Neural cell (in vitro differentiated cells): ENCODE results near the gene C10orf53. TPM values are rescaled to one million over a fixed set of nuclear protein-coding genes. Genes with fewer than 3 reads are reported as not detected.

ENCODE experiments used
- H2AFZ ChIP-seq: fragments of 200-600, 300-800 bp; sonication (generic), shearing (Covaris generic); 2 replicates; pipeline ENCODE4 v1.6.0; 2014; ENCODE audit warnings: low read depth, mild to moderate bottlenecking, antibody characterized with exemption, low read length, moderate library complexity
- H3F3A ChIP-seq: fragments of 200-600 bp; shearing (Covaris generic); 2 replicates; pipeline ENCODE4 v1.6.1; 2016; ENCODE audit warnings: mild to moderate bottlenecking, moderate library complexity, mixed read lengths, antibody characterized with exemption, low read length; ENCODE audit not compliant: insufficient read depth, poor library complexity, severe bottlenecking
- H3K27ac ChIP-seq: fragments of 200-600, 300-800 bp; sonication (generic), shearing (Covaris generic); 2 replicates; pipeline ENCODE4 v1.5.1; 2014; ENCODE audit warnings: mild to moderate bottlenecking, low read length, moderate library complexity
- H3K27me3 ChIP-seq: fragments of 300-800, 200-600 bp; sonication (generic), shearing (Covaris generic); 2 replicates; pipeline ENCODE4 v1.6.0; 2014; ENCODE audit warnings: mild to moderate bottlenecking, low read depth, low read length, moderate library complexity; ENCODE audit not compliant: insufficient read depth
- H3K36me3 ChIP-seq: fragments of 300-800, 200-600 bp; sonication (generic), shearing (Covaris generic); 2 replicates; pipeline ENCODE4 v1.5.1; 2014; ENCODE audit warnings: mild to moderate bottlenecking, antibody characterized with exemption, low read length, moderate library complexity; ENCODE audit not compliant: insufficient read depth
- H3K4me2 ChIP-seq: fragments of 300-800, 200-600 bp; sonication (generic), shearing (Covaris generic); 2 replicates; pipeline ENCODE4 v1.6.0; 2014; ENCODE audit warnings: mild to moderate bottlenecking, low read length
- H3K4me3 ChIP-seq: fragments of 300-800, 200-600 bp; sonication (generic), shearing (Covaris generic); 2 replicates; pipeline ENCODE4 v1.5.1; 2014; ENCODE audit warnings: mild to moderate bottlenecking, low read length, moderate library complexity
- H3K79me2 ChIP-seq: fragments of 200-600 bp; shearing (Covaris generic); replicated peaks from 2 replicates; pipeline ENCODE4 v1.6.0; 2014; ENCODE audit warnings: mild to moderate bottlenecking, low read length, moderate library complexity; ENCODE audit not compliant: insufficient read depth
- H3K9ac ChIP-seq: fragments of 300-800, 200-600 bp; sonication (generic), shearing (Covaris generic); 2 replicates; pipeline ENCODE4 v1.6.1; 2016; ENCODE audit warnings: mild to moderate bottlenecking, low read length, mixed read lengths
- H3K9me2 ChIP-seq: fragments of 200-600 bp; shearing (Covaris generic); 2 replicates; pipeline ENCODE4 v1.6.1; 2016; ENCODE audit warnings: mild to moderate bottlenecking, low read length, mixed read lengths; ENCODE audit not compliant: insufficient read depth
- H3K9me3 ChIP-seq: fragments of 200-600, 300-800 bp; sonication (generic), shearing (Covaris generic); 2 replicates; pipeline ENCODE4 v1.6.1; 2016; ENCODE audit warnings: mild to moderate bottlenecking, mixed run types, low read length, moderate library complexity, mixed read lengths
- H4K20me1 ChIP-seq: fragments of 200-600 bp; shearing (Covaris generic); 2 replicates; pipeline ENCODE4 v1.6.1; 2016; ENCODE audit warnings: mild to moderate bottlenecking, mixed run types; ENCODE audit not compliant: insufficient read depth
- EP300 ChIP-seq: fragments of 450-650 bp; conservative IDR thresholded peaks from 2 replicates; pipeline ENCODE4 v1.6.1; 2014; ENCODE audit warnings: antibody characterized with exemption, mild to moderate bottlenecking, moderate library complexity; ENCODE audit not compliant: poor library complexity, severe bottlenecking
- EZH2 ChIP-seq: fragments of 200-600, 300-800 bp; shearing (Covaris generic), sonication (generic); IDR thresholded peaks from 2 replicates; pipeline ENCODE4 v1.6.1; 2014; ENCODE audit warnings: antibody characterized with exemption, low read length, borderline replicate concordance, mild to moderate bottlenecking; ENCODE audit not compliant: insufficient read depth, poor library complexity, severe bottlenecking
- MXI1 ChIP-seq: fragments of 450-650 bp; conservative IDR thresholded peaks from 2 replicates; pipeline ENCODE4 v1.6.1; 2014; ENCODE audit warnings: antibody characterized with exemption, mild to moderate bottlenecking; ENCODE audit not compliant: poor library complexity, severe bottlenecking
- POLR2AphosphoS5 ChIP-seq: IDR thresholded peaks from 2 replicates; pipeline ENCODE4 v1.6.1; 2012
- RAD21 ChIP-seq: fragments of 450-650 bp; conservative IDR thresholded peaks from 2 replicates; pipeline ENCODE4 v1.6.1; 2014; ENCODE audit warnings: antibody characterized with exemption, mild to moderate bottlenecking, moderate library complexity
- REST ChIP-seq: IDR thresholded peaks from 2 replicates; pipeline ENCODE4 v1.6.1; 2012; ENCODE audit warnings: borderline replicate concordance
- SMC3 ChIP-seq: fragments of 450-650 bp; conservative IDR thresholded peaks from 2 replicates; pipeline ENCODE4 v1.6.1; 2014; ENCODE audit warnings: antibody characterized with exemption, mild to moderate bottlenecking, moderate library complexity; ENCODE audit not compliant: poor library complexity
- TAF1 ChIP-seq: IDR thresholded peaks from 2 replicates; pipeline ENCODE4 v1.6.1; 2012; ENCODE audit warnings: low read depth
- polyA plus RNA-seq: library from polyadenylated mRNA; depleted of rRNA; stranded (reverse); fragments of >200 nt; gene quantifications from 2 replicates; pipeline ENCODE4 v1.2.3, GENCODE V29; 2014
- TF ChIP-seq, protein P1 (sequence below): fragments of 450-650 bp; IDR thresholded peaks from 2 replicates; pipeline ENCODE4 v1.5.1; 2014; ENCODE audit warnings: antibody characterized with exemption, mild to moderate bottlenecking, moderate library complexity; ENCODE audit not compliant: poor library complexity, severe bottlenecking

The C10orf53 gene
- polyA plus RNA-seq, 1 donor from 2014 or later: not detected

DNA sequence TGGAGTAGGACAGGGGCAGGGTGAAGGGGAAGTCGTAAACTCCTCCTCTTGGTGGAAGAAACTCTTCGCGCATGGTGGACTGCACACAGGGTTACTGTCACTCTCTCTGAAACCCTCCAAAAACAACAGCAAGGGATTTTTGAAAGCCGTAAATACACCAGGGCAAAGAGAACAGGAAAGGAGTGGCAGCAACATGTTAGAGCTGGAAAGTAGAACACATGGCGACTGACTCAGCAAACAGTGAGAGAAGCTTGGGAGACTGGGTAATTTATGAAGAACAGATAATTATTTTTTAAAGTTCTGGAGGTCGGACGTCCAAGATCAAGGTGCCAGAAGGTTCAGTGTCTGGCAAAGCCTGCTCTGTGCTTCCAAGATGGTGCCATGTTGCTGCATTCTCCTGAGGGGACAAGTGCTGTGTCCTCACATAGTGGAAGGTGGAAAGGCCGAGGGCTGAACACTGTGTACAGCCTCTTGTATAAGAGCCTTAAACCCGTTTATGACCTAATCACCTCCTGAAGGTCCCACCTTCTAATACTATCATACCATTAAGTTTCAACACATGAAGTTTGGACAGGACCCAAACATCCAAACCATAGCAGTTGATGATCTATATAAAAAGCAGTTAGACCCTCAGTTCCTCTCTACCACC lies 22.5 kb upstream of the C10orf53 start:
- TF ChIP-seq RAD21: no peak
- TF ChIP-seq TAF1: no peak
- no peak for TF ChIP-seq REST
- no peak for TF ChIP-seq SMC3
- no peak for TF ChIP-seq MXI1
- no peak for TF ChIP-seq POLR2AphosphoS5
- no peak for TF ChIP-seq EZH2
- TF ChIP-seq EP300: no peak
- TF ChIP-seq, protein P1, sequence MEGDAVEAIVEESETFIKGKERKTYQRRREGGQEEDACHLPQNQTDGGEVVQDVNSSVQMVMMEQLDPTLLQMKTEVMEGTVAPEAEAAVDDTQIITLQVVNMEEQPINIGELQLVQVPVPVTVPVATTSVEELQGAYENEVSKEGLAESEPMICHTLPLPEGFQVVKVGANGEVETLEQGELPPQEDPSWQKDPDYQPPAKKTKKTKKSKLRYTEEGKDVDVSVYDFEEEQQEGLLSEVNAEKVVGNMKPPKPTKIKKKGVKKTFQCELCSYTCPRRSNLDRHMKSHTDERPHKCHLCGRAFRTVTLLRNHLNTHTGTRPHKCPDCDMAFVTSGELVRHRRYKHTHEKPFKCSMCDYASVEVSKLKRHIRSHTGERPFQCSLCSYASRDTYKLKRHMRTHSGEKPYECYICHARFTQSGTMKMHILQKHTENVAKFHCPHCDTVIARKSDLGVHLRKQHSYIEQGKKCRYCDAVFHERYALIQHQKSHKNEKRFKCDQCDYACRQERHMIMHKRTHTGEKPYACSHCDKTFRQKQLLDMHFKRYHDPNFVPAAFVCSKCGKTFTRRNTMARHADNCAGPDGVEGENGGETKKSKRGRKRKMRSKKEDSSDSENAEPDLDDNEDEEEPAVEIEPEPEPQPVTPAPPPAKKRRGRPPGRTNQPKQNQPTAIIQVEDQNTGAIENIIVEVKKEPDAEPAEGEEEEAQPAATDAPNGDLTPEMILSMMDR: no peak
- Histone ChIP-seq H3K9me2 (no peaks in the 10 kb centered on the region), H4K20me1 (no peaks in the 10 kb centered on the region), H3K36me3 (no peaks in the 10 kb centered on the region), H3K4me3 (no peak overlapping the region), H2AFZ (no peak overlapping the region), H3K27me3 (no peaks in the 10 kb centered on the region), H3K79me2 (no peaks in the 10 kb centered on the region), H3F3A (no peaks in the 10 kb centered on the region), H3K4me2 (no peak overlapping the region), H3K9ac (no peak overlapping the region), H3K27ac (no peak overlapping the region), H3K9me3 (no peaks in the 10 kb centered on the region)

DNA sequence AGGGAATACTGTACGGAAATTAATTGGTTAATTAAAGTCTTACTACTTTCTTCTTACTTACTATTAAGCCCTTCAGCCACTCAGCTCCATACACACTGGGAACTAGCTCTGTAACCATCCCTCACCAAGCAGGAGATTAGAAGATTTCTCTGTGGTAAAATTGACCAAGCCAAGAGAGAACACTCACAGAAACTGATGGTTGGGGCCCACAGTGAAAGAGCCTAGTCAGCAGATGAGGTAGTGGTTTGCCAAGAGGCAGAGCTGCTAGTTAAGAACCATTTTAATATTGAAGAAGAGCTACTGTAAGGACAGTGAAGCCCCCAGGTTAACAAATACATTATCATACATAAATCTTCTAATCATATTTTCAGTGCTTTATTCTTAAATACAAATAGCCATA lies 21.8 kb upstream of the C10orf53 start:
- H2AFZ ChIP-seq: no peak overlapping the region
- no peaks in the 10 kb centered on the region for H4K20me1 ChIP-seq
- H3K9me2 ChIP-seq: no peaks in the 10 kb centered on the region
- H3K9me3 ChIP-seq: no peaks in the 10 kb centered on the region
- H3F3A ChIP-seq: no peaks in the 10 kb centered on the region
- H3K27ac ChIP-seq: no peak overlapping the region
- TF ChIP-seq EP300 (no peak), TAF1 (no peak), EZH2 (no peak), RAD21 (no peak), MXI1 (no peak), SMC3 (no peak), POLR2AphosphoS5 (no peak)
- TF ChIP-seq, protein P1: no peak
- H3K27me3 ChIP-seq: no peaks in the 10 kb centered on the region
- no peaks in the 10 kb centered on the region for H3K79me2 ChIP-seq
- H3K36me3 ChIP-seq: no peaks in the 10 kb centered on the region
- H3K4me3 ChIP-seq: no peak overlapping the region
- no peak overlapping the region for H3K9ac ChIP-seq
- H3K4me2 ChIP-seq: no peak overlapping the region
